HepG2 (cell line): Measurements from ENCODE around the gene SPATA25. TPM values are rescaled to one million over a fixed set of nuclear protein-coding genes. Genes with fewer than 3 reads are reported as not detected.

Source experiments
- DRAP1 ChIP-seq: IDR thresholded peaks from 2 replicates; pipeline ENCODE4 v1.6.1; 2016; ENCODE audit warnings: missing genetic modification reagents, missing compliant biosample characterization
- DZIP1 ChIP-seq: sonication (generic); formaldehyde crosslinking; IDR thresholded peaks from 2 replicates; pipeline ENCODE4 v1.5.0; 2020; ENCODE audit warnings: mild to moderate bottlenecking, missing genetic modification reagents
- FIP1L1 ChIP-seq: fragments of 200-400 bp; formaldehyde crosslinking; IDR thresholded peaks from 2 replicates; pipeline ENCODE4 v1.6.1; 2018; ENCODE audit warnings: low read depth, mild to moderate bottlenecking, low read length, moderate library complexity, borderline replicate concordance; ENCODE audit not compliant: insufficient read depth
- HOXA9 ChIP-seq: sonication (generic); formaldehyde crosslinking; IDR thresholded peaks from 2 replicates; pipeline ENCODE4 v1.8.1; 2022; ENCODE audit warnings: missing genetic modification reagents, mild to moderate bottlenecking, moderate library complexity, borderline replicate concordance
- JARID2 ChIP-seq: sonication (generic); formaldehyde crosslinking; IDR thresholded peaks from 2 replicates; pipeline ENCODE4 v1.8.1; 2023; ENCODE audit warnings: missing genetic modification reagents, inconsistent platforms; ENCODE audit not compliant: insufficient replicate concordance
- KDM1A ChIP-seq: IDR thresholded peaks from 2 replicates; pipeline ENCODE4 v1.6.1; 2016; ENCODE audit warnings: missing compliant biosample characterization
- NFATC3 ChIP-seq: sonication (generic); formaldehyde crosslinking; IDR thresholded peaks from 2 replicates; pipeline ENCODE4 v1.5.1; 2020; ENCODE audit warnings: mild to moderate bottlenecking, missing genetic modification reagents
- NFKBIZ ChIP-seq: IDR thresholded peaks from 2 replicates; pipeline ENCODE4 v1.6.1; 2018; ENCODE audit warnings: missing genetic modification reagents, missing compliant biosample characterization
- NR2F6 ChIP-seq, 2 experiments: IDR thresholded peaks; 2 replicates each; pipeline ENCODE4 v1.6.1; 2016; ENCODE audit warnings: antibody characterized with exemption in 1 of 2, mild to moderate bottlenecking in 1 of 2
- PCBP1 ChIP-seq: fragments of 200-400 bp; formaldehyde crosslinking; IDR thresholded peaks from 2 replicates; pipeline ENCODE4 v1.6.1; 2017; ENCODE audit warnings: mild to moderate bottlenecking, low read depth, low read length, borderline replicate concordance
- RERE ChIP-seq: IDR thresholded peaks from 2 replicates; pipeline ENCODE4 v1.6.1; 2016; ENCODE audit warnings: low read depth, missing genetic modification reagents, missing compliant biosample characterization
- SMYD3 ChIP-seq: sonication (generic); formaldehyde crosslinking; IDR thresholded peaks from 2 replicates; pipeline ENCODE4 v1.8.1; 2023; ENCODE audit warnings: mild to moderate bottlenecking, missing genetic modification reagents
- TP53 ChIP-seq: sonication (generic); formaldehyde crosslinking; conservative IDR thresholded peaks from 2 replicates; pipeline ENCODE4 v1.4.0; 2020; ENCODE audit warnings: missing genetic modification reagents
- ZBTB8A ChIP-seq: sonication (generic); formaldehyde crosslinking; IDR thresholded peaks from 2 replicates; pipeline ENCODE4 v1.4.0; 2020; ENCODE audit warnings: mild to moderate bottlenecking, low read depth, missing genetic modification reagents, borderline replicate concordance
- ZNF18 ChIP-seq: sonication (generic); formaldehyde crosslinking; IDR thresholded peaks from 2 replicates; pipeline ENCODE4 v1.8.0; 2022; ENCODE audit warnings: mild to moderate bottlenecking, missing genetic modification reagents; ENCODE audit not compliant: insufficient replicate concordance
- ZNF331 ChIP-seq: sonication (generic); formaldehyde crosslinking; IDR thresholded peaks from 2 replicates; pipeline ENCODE4 v1.4.0; 2020; ENCODE audit warnings: missing genetic modification reagents
- ZNF33A ChIP-seq: sonication (generic); formaldehyde crosslinking; IDR thresholded peaks from 2 replicates; pipeline ENCODE4 v1.5.1; 2020; ENCODE audit warnings: missing genetic modification reagents, mild to moderate bottlenecking, moderate library complexity, borderline replicate concordance
- ZNF678 ChIP-seq: sonication (generic); formaldehyde crosslinking; IDR thresholded peaks from 2 replicates; pipeline ENCODE4 v1.4.0; 2020; ENCODE audit warnings: mild to moderate bottlenecking, missing genetic modification reagents
- polyA plus RNA-seq, 8 experiments: library from polyadenylated mRNA; depleted of rRNA in 3 of 8; stranded (reverse) in 7 of 8; unstranded in 1 of 8; fragments of >200 nt; fragmentation: Illumina TruSeq in 4 of 8; extraction: Trizol in 4 of 8; gene quantifications; 2 replicates each; pipeline versions ENCODE4 v1.2.1 to v1.2.3, GENCODE V29; 2011 to 2016; ENCODE audit warnings: low read depth in 4 of 8, missing spikeins in 1 of 8, mixed read lengths in 1 of 8; ENCODE audit not compliant: insufficient read depth in 1 of 8
- total RNA-seq, 5 experiments: library from RNA; depleted of rRNA; stranded (reverse); fragments of >200 nt; fragmentation: Illumina TruSeq; extraction: Trizol; gene quantifications; 2 replicates each; pipeline ENCODE4 v1.2.3, GENCODE V29; 2016; ENCODE audit warnings: low read depth in 1 of 5

Gene SPATA25
- total and polyA plus RNA-seq, 2 of the 13 experiments (the other 11 are each of a cell fraction or from before 2014, with no cell fraction given), result 4.8 to 7.6 TPM

GRCh38 chr20:45934586-45935415 lies 47.4 kb upstream of the SPATA25 start, which contains the start of gene PCIF1 (continued):
- TF ChIP-seq ZNF33A (CRISPR knock-in tag) (peak; percentile 39; the same call in 1 of the 2 replicates), DZIP1 (CRISPR knock-in tag) (peak; percentile 99), NR2F6 (IDR thresholded peaks at IDR 0.05) (no peak), NR2F6 (CRISPR knock-in tag; IDR thresholded peaks at IDR 0.05) (no peak; the same call in 1 of the 2 replicates), PCBP1 (peak; percentile 98), KDM1A (CRISPR knock-in tag) (0 out of 2 replicates have a peak, but pooled peaks have one; percentile 4), ZNF331 (CRISPR knock-in tag) (peak; percentile 67; the same call in 1 of the 2 replicates), SMYD3 (CRISPR knock-in tag) (no peak), ZNF678 (CRISPR knock-in tag) (peak; percentile 93), JARID2 (peak; percentile 99), HOXA9 (CRISPR knock-in tag) (no peak; the same call in none of the 2 replicates), NFKBIZ (CRISPR knock-in tag) (peak; percentile 85), NFATC3 (peak; percentile 46; the same call in 1 of the 2 replicates), TP53 (CRISPR knock-in tag) (no peak; the same call in 1 of the 2 replicates), ZBTB8A (CRISPR knock-in tag) (0 out of 2 replicates have a peak, but pooled peaks have one; percentile 8), RERE (0 out of 2 replicates have a peak, but pooled peaks have one; percentile 17), ZNF18 (peak; percentile 90), DRAP1 (peak; percentile 78), FIP1L1 (peak; percentile 92; the same call in 1 of the 2 replicates)
